Liver (tissue), 9 donors: ENCODE measurements around the gene CHID1. TPM values are rescaled to one million over a fixed set of nuclear protein-coding genes. Genes with fewer than 3 reads are reported as not detected.
A peak's percentile ranks its signal among the peaks of the same experiment; 100 is the strongest.

Source experiments
- DNase-seq: peaks from one replicate; pipeline ENCODE4 v3.0.0-alpha.2; 2017; ENCODE audit warnings: low spot score
- H3K27ac ChIP-seq, 2 donors: one replicate each; pipeline ENCODE4 v1.7.0; 2013; ENCODE audit warnings: inconsistent platforms in 2 of 2, low read length in 2 of 2, control low read depth in 1 of 2, low read depth in 1 of 2, mild to moderate bottlenecking in 1 of 2
- H3K27me3 ChIP-seq, 4 donors: one replicate each; pipeline versions ENCODE4 v1.6.1 to v1.7.0; 2013; ENCODE audit warnings: low read length in 3 of 4, inconsistent platforms in 1 of 4, mild to moderate bottlenecking in 1 of 4, moderate library complexity in 1 of 4; ENCODE audit not compliant: control insufficient read depth in 4 of 4, insufficient read depth in 4 of 4
- H3K36me3 ChIP-seq, 4 donors: one replicate each; pipeline versions ENCODE4 v1.6.1 to v1.7.0; 2013; ENCODE audit warnings: low read length in 3 of 4, mild to moderate bottlenecking in 3 of 4, low read depth in 1 of 4, moderate library complexity in 1 of 4; ENCODE audit not compliant: control insufficient read depth in 4 of 4, insufficient read depth in 3 of 4
- H3K4me1 ChIP-seq, 4 donors: one replicate each; pipeline versions ENCODE4 v1.6.1 to v1.7.0; 2013; ENCODE audit warnings: low read length in 3 of 4, mild to moderate bottlenecking in 3 of 4, moderate library complexity in 1 of 4; ENCODE audit not compliant: control insufficient read depth in 4 of 4, insufficient read depth in 4 of 4
- H3K4me3 ChIP-seq, 3 donors: one replicate each; pipeline versions ENCODE4 v1.6.1 to v1.7.0; 2013; ENCODE audit warnings: low read length in 3 of 3, control low read depth in 1 of 3, low read depth in 1 of 3, mild to moderate bottlenecking in 1 of 3
- H3K9ac ChIP-seq, 2 donors: one replicate each; pipeline ENCODE4 v1.7.0; 2013; ENCODE audit warnings: low read length in 2 of 2, mild to moderate bottlenecking in 2 of 2, moderate library complexity in 2 of 2, control low read depth in 1 of 2, low read depth in 1 of 2
- H3K9me3 ChIP-seq, 4 donors: one replicate each; pipeline versions ENCODE4 v1.6.1 to v1.7.0; 2013; ENCODE audit warnings: low read length in 3 of 4; ENCODE audit not compliant: control insufficient read depth in 4 of 4
- ATF3 ChIP-seq: IDR thresholded peaks from 2 replicates; pipeline ENCODE4 v1.6.1; 2016; ENCODE audit warnings: antibody characterized with exemption
- CTCF ChIP-seq: fragments of 150-350 bp; IDR thresholded peaks from 2 replicates; pipeline ENCODE4 v1.5.1; 2017; ENCODE audit warnings: improper control_type of control experiment, low read depth, low read length; ENCODE audit not compliant: missing input control
- EGR1 ChIP-seq, 2 donors: IDR thresholded peaks; 2 replicates each; pipeline ENCODE4 v1.6.1; 2016 to 2018; ENCODE audit warnings: antibody characterized with exemption in 2 of 2, low read depth in 2 of 2
- FOXA1 ChIP-seq: IDR thresholded peaks from 2 replicates; pipeline ENCODE4 v1.6.1; 2016; ENCODE audit warnings: antibody characterized with exemption
- FOXA2 ChIP-seq: IDR thresholded peaks from 2 replicates; pipeline ENCODE4 v1.6.1; 2016; ENCODE audit warnings: antibody characterized with exemption
- GABPA ChIP-seq, 2 donors: IDR thresholded peaks in 1 of 2; conservative IDR thresholded peaks in 1 of 2; 2 replicates each; pipeline ENCODE4 v1.6.1; 2016; ENCODE audit warnings: antibody characterized with exemption in 2 of 2, mild to moderate bottlenecking in 1 of 2, moderate library complexity in 1 of 2
- HNF4A ChIP-seq, 2 donors: conservative IDR thresholded peaks; 2 replicates each; pipeline ENCODE4 v1.6.1; 2016; ENCODE audit warnings: antibody characterized with exemption in 2 of 2, mild to moderate bottlenecking in 2 of 2
- HNF4G ChIP-seq: IDR thresholded peaks from 2 replicates; pipeline ENCODE4 v1.6.1; 2016; ENCODE audit warnings: antibody characterized with exemption
- JUND ChIP-seq, 2 donors: IDR thresholded peaks; 2 replicates each; pipeline ENCODE4 v1.6.1; 2016; ENCODE audit warnings: antibody characterized with exemption in 2 of 2
- MAX ChIP-seq: IDR thresholded peaks from 2 replicates; pipeline ENCODE4 v1.6.1; 2016; ENCODE audit warnings: antibody characterized with exemption
- NR2F2 ChIP-seq: IDR thresholded peaks from 2 replicates; pipeline ENCODE4 v1.6.1; 2016; ENCODE audit warnings: antibody characterized with exemption
- RAD21 ChIP-seq, 2 donors: IDR thresholded peaks; 2 replicates each; pipeline ENCODE4 v1.6.1; 2016; ENCODE audit warnings: antibody characterized with exemption in 2 of 2, mild to moderate bottlenecking in 2 of 2
- REST ChIP-seq: IDR thresholded peaks from 2 replicates; pipeline ENCODE4 v1.6.1; 2016; ENCODE audit warnings: antibody characterized with exemption, mild to moderate bottlenecking
- RXRA ChIP-seq, 2 donors: IDR thresholded peaks; 2 replicates each; pipeline ENCODE4 v1.6.1; 2017 to 2018; ENCODE audit warnings: antibody characterized with exemption in 2 of 2, mild to moderate bottlenecking in 1 of 2
- SP1 ChIP-seq: IDR thresholded peaks from 2 replicates; pipeline ENCODE4 v1.6.1; 2018; ENCODE audit warnings: antibody characterized with exemption, mild to moderate bottlenecking
- TAF1 ChIP-seq: conservative IDR thresholded peaks from 2 replicates; pipeline ENCODE4 v1.6.1; 2016; ENCODE audit warnings: antibody characterized with exemption, mild to moderate bottlenecking
- YY1 ChIP-seq: IDR thresholded peaks from 2 replicates; pipeline ENCODE4 v1.6.1; 2016; ENCODE audit warnings: antibody characterized with exemption, mild to moderate bottlenecking
- ZBTB33 ChIP-seq: IDR thresholded peaks from 2 replicates; pipeline ENCODE4 v1.6.1; 2016; ENCODE audit warnings: antibody characterized with exemption
- WGBS: extraction: QIAGEN DNeasy Blood & Tissue Kit; methylation state at CpG from one replicate; pipeline ENCODE4 v1.1.7; 2013; 5-methylcytosine and 5-hydroxymethylcytosine counted together
- polyA plus RNA-seq, 2 donors: library from polyadenylated mRNA; stranded (reverse) in 1 of 2; unstranded in 1 of 2; fragments of 200-250 nt in 1 of 2; fragments of >200 nt in 1 of 2; fragmentation: Nextera tagmentation in 1 of 2; extraction: Ambion mirVana in 1 of 2; gene quantifications; one replicate each; pipeline versions ENCODE4 v1.2.1 to v1.2.3, GENCODE V29; 2013 to 2015
- total RNA-seq, 2 donors: library from RNA; depleted of rRNA; stranded (reverse); fragments of >200 nt; gene quantifications; one replicate each; pipeline ENCODE4 v1.2.3, GENCODE V29; 2014
- donor health status: healthy.
- donor health status: healthy.
- donor health status: healthy.
- donor health status: healthy.
- donor health status: healthy.

Gene CHID1
- total and polyA plus RNA-seq, 4 donors: 39.5 to 68.8 (median 59.1) TPM

GRCh38 chr11:825366-826226, 85.0 kb downstream of the CHID1 start:
- Histone ChIP-seq H3K4me1 (peaks cover 59 to 91% (median 73%) of the 10 kb centered on the region in 4 donors), H3K9ac (no peak overlapping the region), H3K4me3 (no peak overlapping the region), H3K9me3 (no peaks in the 10 kb centered on the region), H3K36me3 (peaks cover 0 to 15% (median 3%) of the 10 kb centered on the region in 4 donors), H3K27ac (peak overlapping the region; percentile 15 to 46), H3K27me3 (no peaks in the 10 kb centered on the region)
- no peak for DNase-seq
- TF ChIP-seq RXRA (IDR thresholded peaks at IDR 0.05) (peak in 1 of 2 donors; percentile 70), NR2F2 (no peak), REST (no peak), EGR1 (IDR thresholded peaks at IDR 0.05; ENCODE audit: low read depth in 2 of 2) (peak in 1 of 2 donors; percentile 52), CTCF (no peak), TAF1 (no peak), FOXA1 (no peak), FOXA2 (no peak), HNF4A (conservative IDR thresholded peaks at IDR 0.05) (peak; percentile 6 to 67), JUND (IDR thresholded peaks at IDR 0.05) (peak in 1 of 2 donors; percentile 41), MAX (no peak), RAD21 (IDR thresholded peaks at IDR 0.05) (no peak), HNF4G (no peak), ZBTB33 (no peak), GABPA (IDR thresholded peaks at IDR 0.05 in 1 of 2, conservative IDR thresholded peaks at IDR 0.05 in 1 of 2) (no peak), YY1 (no peak), ATF3 (no peak), SP1 (peak; percentile 14)
- WGBS: 50% methylated on average over 12 of the region's 12 CpGs
